Gastrocnemius medialis (tissue), 4 donors: ENCODE results near the gene SNX11.

Experiments
- POLR2A ChIP-seq, 2 donors: fragments of 450-650 bp; IDR thresholded peaks; one replicate each; pipeline ENCODE4 v1.6.1; 2017; ENCODE audit warnings: antibody characterized with exemption in 2 of 2, mild to moderate bottlenecking in 2 of 2, moderate library complexity in 2 of 2
- TF ChIP-seq, protein P1 (sequence below), 5 experiments: fragments of 450-650 bp in 3 of 5; fragments of 200-600 bp in 2 of 5; sonication (generic) in 2 of 5; IDR thresholded peaks in 4 of 5; conservative IDR thresholded peaks in 1 of 5; 1 replicate in 4 of 5; 2 replicates in 1 of 5; pipeline ENCODE4 v1.5.1; 2016 to 2019; ENCODE audit warnings: antibody characterized with exemption in 5 of 5, mild to moderate bottlenecking in 3 of 5, moderate library complexity in 3 of 5

DNA sequence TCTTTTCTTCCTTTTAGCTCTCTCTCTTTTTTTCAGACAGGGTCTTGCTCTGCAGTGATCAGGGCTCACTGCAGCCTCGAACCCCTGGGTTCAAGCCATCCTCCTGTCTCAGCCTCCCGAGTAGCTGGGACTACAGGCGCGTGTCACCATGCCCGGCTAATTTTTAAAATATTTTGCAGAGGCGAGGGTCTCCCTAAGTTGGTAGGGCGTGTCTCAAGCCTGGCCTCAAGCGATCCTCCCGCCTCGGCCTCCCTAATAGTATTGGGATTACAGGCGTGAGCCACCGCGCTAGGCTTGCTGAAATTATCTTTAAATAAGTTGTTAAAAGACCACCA is 797 bp upstream of the SNX11 start:
- TF ChIP-seq, protein P1, sequence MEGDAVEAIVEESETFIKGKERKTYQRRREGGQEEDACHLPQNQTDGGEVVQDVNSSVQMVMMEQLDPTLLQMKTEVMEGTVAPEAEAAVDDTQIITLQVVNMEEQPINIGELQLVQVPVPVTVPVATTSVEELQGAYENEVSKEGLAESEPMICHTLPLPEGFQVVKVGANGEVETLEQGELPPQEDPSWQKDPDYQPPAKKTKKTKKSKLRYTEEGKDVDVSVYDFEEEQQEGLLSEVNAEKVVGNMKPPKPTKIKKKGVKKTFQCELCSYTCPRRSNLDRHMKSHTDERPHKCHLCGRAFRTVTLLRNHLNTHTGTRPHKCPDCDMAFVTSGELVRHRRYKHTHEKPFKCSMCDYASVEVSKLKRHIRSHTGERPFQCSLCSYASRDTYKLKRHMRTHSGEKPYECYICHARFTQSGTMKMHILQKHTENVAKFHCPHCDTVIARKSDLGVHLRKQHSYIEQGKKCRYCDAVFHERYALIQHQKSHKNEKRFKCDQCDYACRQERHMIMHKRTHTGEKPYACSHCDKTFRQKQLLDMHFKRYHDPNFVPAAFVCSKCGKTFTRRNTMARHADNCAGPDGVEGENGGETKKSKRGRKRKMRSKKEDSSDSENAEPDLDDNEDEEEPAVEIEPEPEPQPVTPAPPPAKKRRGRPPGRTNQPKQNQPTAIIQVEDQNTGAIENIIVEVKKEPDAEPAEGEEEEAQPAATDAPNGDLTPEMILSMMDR (IDR thresholded peaks at IDR 0.05 in 4 of 5, conservative IDR thresholded peaks at IDR 0.05 in 1 of 5), result no peak
- TF ChIP-seq POLR2A (IDR thresholded peaks at IDR 0.05), result no peak
